Activated naive CD8-positive, alpha-beta T cell treated with anti-CD3 and anti-CD28 coated beads, Interleukin-2, amount 10 ng/mL, durations not matched to agents 7 days and 5 days (primary cell): Measurements from ENCODE around the gene TSTD2. TPM values are rescaled to one million over a fixed set of nuclear protein-coding genes. Genes with fewer than 3 reads are reported as not detected.
A peak's percentile ranks its signal among the peaks of the same experiment; 100 is the strongest.

ENCODE experiments used
- ATAC-seq: fragments of 150-1000 bp; cut with Tn5 transposase; one replicate; pipeline ENCODE4 v1.10.0; 2021; ENCODE audit warnings: low read depth, moderate library complexity
- POLR2A ChIA-PET: fragments of 350-600 bp; sonication (Branson Sonifier 250); formaldehyde crosslinking; loops from one replicate; lab custom pipeline; 2021; ENCODE audit warnings: antibody characterized with exemption; lab: Charles Lee
- DNase-seq: peaks from one replicate; pipeline ENCODE4 v3.0.0; 2021
- H3K27ac Mint-ChIP-seq: one replicate; pipeline ENCODE4 v1.8.0; 2022; ENCODE audit warnings: mild to moderate bottlenecking, mixed read lengths
- H3K27me3 Mint-ChIP-seq: one replicate; pipeline ENCODE4 v1.8.0; 2022; ENCODE audit warnings: mild to moderate bottlenecking, moderate library complexity, mixed read lengths
- H3K36me3 Mint-ChIP-seq: one replicate; pipeline ENCODE4 v1.8.0; 2021; ENCODE audit warnings: mild to moderate bottlenecking, mixed read lengths
- H3K4me1 Mint-ChIP-seq: one replicate; pipeline ENCODE4 v1.8.0; 2021; ENCODE audit warnings: mixed read lengths
- H3K4me3 Mint-ChIP-seq: one replicate; pipeline ENCODE4 v1.8.0; 2022; ENCODE audit warnings: mild to moderate bottlenecking, moderate library complexity, mixed read lengths
- H3K9me3 Mint-ChIP-seq: one replicate; pipeline ENCODE4 v1.8.0; 2021; ENCODE audit warnings: mixed read lengths
- total RNA-seq, 2 experiments: library from RNA; stranded (reverse); gene quantifications; one replicate each; pipeline ENCODE4 v1.2.3, GENCODE V29; 2021

TSTD2 gene
- total RNA-seq, 2 experiments from 2014 or later = 17.0 to 19.6 TPM

GRCh38 chr9:97561501-97561900, 71.7 kb downstream of the TSTD2 start:
- Mint-ChIP-seq H3K9me3 (no peaks in the 10 kb centered on the region), H3K27ac (no peak overlapping the region), H3K27me3 (peaks cover 16% of the 10 kb centered on the region), H3K4me3 (no peak overlapping the region), H3K36me3 (no peaks in the 10 kb centered on the region), H3K4me1 (peaks cover 15% of the 10 kb centered on the region)
- DNase-seq = no peak
- POLR2A ChIA-PET = no interaction called here
- no peak for ATAC-seq

- Mint-ChIP-seq H3K27ac (no peak overlapping the region), H3K4me1 (peaks cover 15% of the 10 kb centered on the region), H3K9me3 (no peaks in the 10 kb centered on the region), H3K4me3 (no peak overlapping the region), H3K27me3 (peaks cover 20% of the 10 kb centered on the region), H3K36me3 (no peaks in the 10 kb centered on the region)
- ATAC-seq = no peak
- no peak for DNase-seq
- POLR2A ChIA-PET = no interaction called here
These were observed 72.3 kb downstream of the TSTD2 start for GRCh38 chr9:97560851-97561250.

- no peaks in the 10 kb centered on the region for H3K9me3 Mint-ChIP-seq
- peaks cover 15% of the 10 kb centered on the region for H3K4me1 Mint-ChIP-seq
- H3K27ac Mint-ChIP-seq = no peak overlapping the region
- POLR2A ChIA-PET = no interaction called here
- no peaks in the 10 kb centered on the region for H3K36me3 Mint-ChIP-seq
- H3K27me3 Mint-ChIP-seq = peaks cover 20% of the 10 kb centered on the region
- ATAC-seq (no peak), DNase-seq (no peak)
- H3K4me3 Mint-ChIP-seq = no peak overlapping the region
These were observed 73.0 kb downstream of the TSTD2 start for GRCh38 chr9:97560154-97560553.

- Mint-ChIP-seq H3K9me3 (no peaks in the 10 kb centered on the region), H3K27me3 (peaks cover 20% of the 10 kb centered on the region), H3K4me3 (peak overlapping the region; percentile 60), H3K4me1 (peaks cover 15% of the 10 kb centered on the region), H3K27ac (peak overlapping the region; percentile 29), H3K36me3 (no peaks in the 10 kb centered on the region)
- ATAC-seq (peak; percentile 58), DNase-seq (no peak)
- POLR2A ChIA-PET = interaction anchor here (0.7 kb wide), 1 partner anchor 19 kb away, joined by 3 read pairs; no protein-coding TSS in a partner anchor
These were observed 74.1 kb downstream of the TSTD2 start for GRCh38 chr9:97559111-97559514.

- peak overlapping the region; percentile 60 for H3K4me3 Mint-ChIP-seq
- POLR2A ChIA-PET = interaction anchor here (0.7 kb wide), 1 partner anchor 19 kb away, joined by 3 read pairs; no protein-coding TSS in a partner anchor
- DNase-seq (no peak), ATAC-seq (peak; percentile 39)
- peaks cover 15% of the 10 kb centered on the region for H3K4me1 Mint-ChIP-seq
- no peaks in the 10 kb centered on the region for H3K36me3 Mint-ChIP-seq
- no peaks in the 10 kb centered on the region for H3K9me3 Mint-ChIP-seq
- H3K27me3 Mint-ChIP-seq = peaks cover 20% of the 10 kb centered on the region
- peak overlapping the region; percentile 29 for H3K27ac Mint-ChIP-seq
These were observed 74.5 kb downstream of the TSTD2 start for GRCh38 chr9:97558701-97559101.

DNA sequence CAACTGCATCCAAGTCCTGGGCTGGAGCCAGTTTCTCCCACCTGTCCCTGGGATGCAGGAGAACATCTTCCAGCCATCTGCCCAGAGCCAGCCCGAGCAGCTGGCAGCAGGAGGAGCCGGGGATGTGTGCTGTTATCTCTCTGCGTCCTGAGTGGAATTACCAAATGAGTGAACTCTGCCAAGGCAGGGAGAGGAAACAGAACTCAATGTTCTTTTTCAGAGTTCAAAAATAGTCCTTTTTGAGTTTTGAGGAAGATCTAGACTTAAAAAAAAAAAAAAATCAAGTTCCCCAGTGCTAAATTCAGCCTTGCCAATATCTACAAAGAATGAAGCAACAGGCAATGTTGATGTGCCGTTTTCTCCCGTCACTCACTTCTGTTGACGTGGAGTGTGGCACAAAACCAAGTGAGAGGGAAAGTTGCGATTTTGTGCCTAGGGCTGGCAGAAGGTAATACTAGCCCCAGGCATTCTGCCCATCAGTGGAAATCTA, 75.5 kb downstream of the TSTD2 start:
- H3K4me1 Mint-ChIP-seq = peaks cover 15% of the 10 kb centered on the region
- peaks cover 26% of the 10 kb centered on the region for H3K27me3 Mint-ChIP-seq
- no peak for DNase-seq
- no peak for ATAC-seq
- H3K36me3 Mint-ChIP-seq = no peaks in the 10 kb centered on the region
- H3K27ac Mint-ChIP-seq = no peak overlapping the region
- POLR2A ChIA-PET = no interaction called here
- no peak overlapping the region for H3K4me3 Mint-ChIP-seq
- no peaks in the 10 kb centered on the region for H3K9me3 Mint-ChIP-seq

GRCh38 chr9:97556721-97557605, 76.2 kb downstream of the TSTD2 start:
- no peaks in the 10 kb centered on the region for H3K36me3 Mint-ChIP-seq
- H3K4me1 Mint-ChIP-seq = peaks cover 15% of the 10 kb centered on the region
- DNase-seq = no peak
- H3K9me3 Mint-ChIP-seq = no peaks in the 10 kb centered on the region
- no peak overlapping the region for H3K27ac Mint-ChIP-seq
- POLR2A ChIA-PET = no interaction called here
- H3K4me3 Mint-ChIP-seq = no peak overlapping the region
- ATAC-seq = no peak
- peaks cover 29% of the 10 kb centered on the region for H3K27me3 Mint-ChIP-seq

- no peaks in the 10 kb centered on the region for H3K36me3 Mint-ChIP-seq
- DNase-seq (no peak), ATAC-seq (no peak)
- no peaks in the 10 kb centered on the region for H3K9me3 Mint-ChIP-seq
- H3K4me1 Mint-ChIP-seq = peaks cover 15% of the 10 kb centered on the region
- POLR2A ChIA-PET = no interaction called here
- H3K4me3 Mint-ChIP-seq = no peak overlapping the region
- peaks cover 31% of the 10 kb centered on the region for H3K27me3 Mint-ChIP-seq
- no peak overlapping the region for H3K27ac Mint-ChIP-seq
These were observed 77.0 kb downstream of the TSTD2 start for GRCh38 chr9:97556036-97556720.

- no peaks in the 10 kb centered on the region for H3K9me3 Mint-ChIP-seq
- H3K27me3 Mint-ChIP-seq = peaks cover 34% of the 10 kb centered on the region
- peaks cover 15% of the 10 kb centered on the region for H3K4me1 Mint-ChIP-seq
- DNase-seq (no peak), ATAC-seq (no peak)
- POLR2A ChIA-PET = no interaction called here
- H3K4me3 Mint-ChIP-seq = no peak overlapping the region
- no peaks in the 10 kb centered on the region for H3K36me3 Mint-ChIP-seq
- no peak overlapping the region for H3K27ac Mint-ChIP-seq
These were observed 78.0 kb downstream of the TSTD2 start for GRCh38 chr9:97555164-97555563.

DNA sequence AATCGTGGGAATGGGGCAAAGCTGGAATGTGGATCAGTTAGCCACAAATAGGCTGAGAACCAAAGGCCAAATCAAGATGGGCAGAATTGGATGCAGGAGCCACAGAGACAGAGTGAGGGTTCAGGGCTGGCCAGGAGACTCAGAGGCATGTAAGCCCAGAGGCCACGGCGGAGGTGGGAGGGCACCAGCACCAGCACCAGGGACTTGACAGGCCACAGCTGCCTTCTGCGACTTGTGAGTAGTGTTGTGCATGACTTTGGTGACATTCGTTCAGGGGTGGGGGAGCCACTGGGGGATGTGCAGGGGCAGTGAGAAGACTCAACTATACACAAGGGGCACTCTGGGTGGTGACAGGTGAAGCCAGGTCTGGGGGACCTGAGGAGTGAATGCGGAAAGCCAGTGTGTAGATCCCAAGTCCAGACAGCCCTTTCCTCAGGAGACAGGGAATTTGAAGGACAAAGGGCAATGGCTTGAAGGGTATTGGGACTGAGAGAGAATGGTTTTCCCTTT, 78.5 kb downstream of the TSTD2 start:
- DNase-seq (no peak), ATAC-seq (no peak)
- Mint-ChIP-seq H3K27ac (no peak overlapping the region), H3K36me3 (no peaks in the 10 kb centered on the region), H3K4me3 (no peak overlapping the region), H3K9me3 (no peaks in the 10 kb centered on the region), H3K4me1 (peaks cover 12% of the 10 kb centered on the region), H3K27me3 (peaks cover 30% of the 10 kb centered on the region)
- POLR2A ChIA-PET = no interaction called here

DNA sequence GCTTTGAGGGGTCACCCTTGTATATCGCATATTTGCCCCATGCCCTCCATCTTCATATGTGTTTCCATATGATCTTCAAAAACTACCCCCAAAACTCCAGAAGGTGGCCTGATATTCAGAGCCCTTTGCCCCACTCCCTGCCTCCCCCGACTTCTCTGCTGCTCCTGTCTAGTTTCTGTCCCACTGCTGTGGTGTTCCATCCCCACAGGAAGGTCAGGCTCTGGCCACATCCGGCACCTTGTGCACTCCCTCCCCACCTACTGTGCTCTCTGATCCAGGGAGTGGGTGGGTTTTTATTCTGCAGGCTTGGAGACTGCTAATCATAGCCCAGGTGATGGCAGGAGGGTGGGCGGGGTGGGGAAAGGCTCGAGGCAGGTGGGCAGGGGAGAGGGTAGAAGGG, 79.3 kb downstream of the TSTD2 start:
- H3K4me3 Mint-ChIP-seq = no peak overlapping the region
- no peak for ATAC-seq
- no peak for DNase-seq
- peaks cover 31% of the 10 kb centered on the region for H3K27me3 Mint-ChIP-seq
- no peaks in the 10 kb centered on the region for H3K9me3 Mint-ChIP-seq
- POLR2A ChIA-PET = no interaction called here
- no peaks in the 10 kb centered on the region for H3K36me3 Mint-ChIP-seq
- H3K4me1 Mint-ChIP-seq = peaks cover 7% of the 10 kb centered on the region
- H3K27ac Mint-ChIP-seq = no peak overlapping the region

DNA sequence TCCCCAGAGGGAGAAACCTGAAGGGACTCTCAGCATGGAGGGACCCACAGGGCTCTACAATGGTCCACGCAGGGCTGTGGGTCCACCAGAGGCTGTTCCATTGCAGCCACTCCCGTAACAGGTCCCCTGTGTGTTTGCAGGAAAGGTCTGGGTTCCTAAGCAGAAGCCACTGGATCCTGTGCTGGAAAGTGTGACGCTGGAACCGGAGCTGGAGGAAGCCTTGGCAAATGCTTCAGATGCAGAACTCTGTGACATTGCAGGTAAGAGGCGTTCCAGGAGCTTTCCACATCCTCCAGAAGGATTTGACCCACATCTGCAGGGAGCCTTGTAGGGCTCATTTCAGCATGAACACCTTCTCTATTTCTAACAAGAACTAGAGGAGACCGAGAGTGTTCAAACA, 80.0 kb downstream of the TSTD2 start:
- H3K27ac Mint-ChIP-seq = no peak overlapping the region
- no peaks in the 10 kb centered on the region for H3K9me3 Mint-ChIP-seq
- DNase-seq = no peak
- no peak for ATAC-seq
- H3K4me1 Mint-ChIP-seq = peaks cover 4% of the 10 kb centered on the region
- POLR2A ChIA-PET = no interaction called here
- H3K4me3 Mint-ChIP-seq = no peak overlapping the region
- no peaks in the 10 kb centered on the region for H3K36me3 Mint-ChIP-seq
- peaks cover 33% of the 10 kb centered on the region for H3K27me3 Mint-ChIP-seq

- Mint-ChIP-seq H3K9me3 (no peaks in the 10 kb centered on the region), H3K27me3 (peaks cover 36% of the 10 kb centered on the region), H3K4me1 (no peaks in the 10 kb centered on the region), H3K4me3 (no peak overlapping the region), H3K27ac (no peak overlapping the region), H3K36me3 (no peaks in the 10 kb centered on the region)
- DNase-seq = no peak
- no peak for ATAC-seq
- POLR2A ChIA-PET = no interaction called here
These were observed 81.9 kb downstream of the TSTD2 start for GRCh38 chr9:97551308-97551707.
